ENCODE data around the gene NF1.
"Not testable (repeated sequence)": the region's sequence is repeated elsewhere in the genome, so short reads cannot be mapped to it uniquely, and the experiment has no call there.

Gene NF1, protein sequence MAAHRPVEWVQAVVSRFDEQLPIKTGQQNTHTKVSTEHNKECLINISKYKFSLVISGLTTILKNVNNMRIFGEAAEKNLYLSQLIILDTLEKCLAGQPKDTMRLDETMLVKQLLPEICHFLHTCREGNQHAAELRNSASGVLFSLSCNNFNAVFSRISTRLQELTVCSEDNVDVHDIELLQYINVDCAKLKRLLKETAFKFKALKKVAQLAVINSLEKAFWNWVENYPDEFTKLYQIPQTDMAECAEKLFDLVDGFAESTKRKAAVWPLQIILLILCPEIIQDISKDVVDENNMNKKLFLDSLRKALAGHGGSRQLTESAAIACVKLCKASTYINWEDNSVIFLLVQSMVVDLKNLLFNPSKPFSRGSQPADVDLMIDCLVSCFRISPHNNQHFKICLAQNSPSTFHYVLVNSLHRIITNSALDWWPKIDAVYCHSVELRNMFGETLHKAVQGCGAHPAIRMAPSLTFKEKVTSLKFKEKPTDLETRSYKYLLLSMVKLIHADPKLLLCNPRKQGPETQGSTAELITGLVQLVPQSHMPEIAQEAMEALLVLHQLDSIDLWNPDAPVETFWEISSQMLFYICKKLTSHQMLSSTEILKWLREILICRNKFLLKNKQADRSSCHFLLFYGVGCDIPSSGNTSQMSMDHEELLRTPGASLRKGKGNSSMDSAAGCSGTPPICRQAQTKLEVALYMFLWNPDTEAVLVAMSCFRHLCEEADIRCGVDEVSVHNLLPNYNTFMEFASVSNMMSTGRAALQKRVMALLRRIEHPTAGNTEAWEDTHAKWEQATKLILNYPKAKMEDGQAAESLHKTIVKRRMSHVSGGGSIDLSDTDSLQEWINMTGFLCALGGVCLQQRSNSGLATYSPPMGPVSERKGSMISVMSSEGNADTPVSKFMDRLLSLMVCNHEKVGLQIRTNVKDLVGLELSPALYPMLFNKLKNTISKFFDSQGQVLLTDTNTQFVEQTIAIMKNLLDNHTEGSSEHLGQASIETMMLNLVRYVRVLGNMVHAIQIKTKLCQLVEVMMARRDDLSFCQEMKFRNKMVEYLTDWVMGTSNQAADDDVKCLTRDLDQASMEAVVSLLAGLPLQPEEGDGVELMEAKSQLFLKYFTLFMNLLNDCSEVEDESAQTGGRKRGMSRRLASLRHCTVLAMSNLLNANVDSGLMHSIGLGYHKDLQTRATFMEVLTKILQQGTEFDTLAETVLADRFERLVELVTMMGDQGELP (N-terminal part only)

DNA sequence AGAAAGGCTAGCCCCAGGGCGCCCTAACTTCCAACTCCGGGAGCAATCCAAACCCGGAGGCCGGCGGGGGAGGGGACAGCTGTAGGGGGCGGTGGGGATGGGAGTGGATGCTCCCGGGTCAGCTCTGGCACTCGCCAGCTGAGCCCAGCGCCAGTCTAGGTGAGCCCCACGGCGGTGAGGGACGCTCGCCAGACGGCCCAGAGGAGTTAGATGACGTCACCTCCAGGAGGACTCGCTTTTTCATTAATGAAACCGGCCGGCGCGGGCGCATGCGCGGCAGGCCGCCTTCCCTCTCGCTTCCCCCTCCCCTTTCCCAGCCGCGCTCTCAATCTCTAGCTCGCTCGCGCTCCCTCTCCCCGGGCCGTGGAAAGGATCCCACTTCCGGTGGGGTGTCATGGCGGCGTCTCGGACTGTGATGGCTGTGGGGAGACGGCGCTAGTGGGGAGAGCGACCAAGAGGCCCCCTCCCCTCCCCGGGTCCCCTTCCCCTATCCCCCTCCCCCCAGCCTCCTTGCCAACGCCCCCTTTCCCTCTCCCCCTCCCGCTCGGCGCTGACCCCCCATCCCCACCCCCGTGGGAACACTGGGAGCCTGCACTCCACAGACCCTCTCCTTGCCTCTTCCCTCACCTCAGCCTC, at the start of gene NF1:
TSS of gene NF1 (plus strand) at position 378 of the 636 bp plus-strand sequence. CDS start 333 bp downstream, outside the sequence.
- peak; percentile 99 for DNase-seq

- DNase-seq, result not testable (repeated sequence)
These were observed 47.8 kb upstream of the NF1 start for GRCh38 chr17:31046856-31047425.

GRCh38 chr17:31048142-31048541, 46.6 kb upstream of the NF1 start:
- DNase-seq, result no peak

DNA sequence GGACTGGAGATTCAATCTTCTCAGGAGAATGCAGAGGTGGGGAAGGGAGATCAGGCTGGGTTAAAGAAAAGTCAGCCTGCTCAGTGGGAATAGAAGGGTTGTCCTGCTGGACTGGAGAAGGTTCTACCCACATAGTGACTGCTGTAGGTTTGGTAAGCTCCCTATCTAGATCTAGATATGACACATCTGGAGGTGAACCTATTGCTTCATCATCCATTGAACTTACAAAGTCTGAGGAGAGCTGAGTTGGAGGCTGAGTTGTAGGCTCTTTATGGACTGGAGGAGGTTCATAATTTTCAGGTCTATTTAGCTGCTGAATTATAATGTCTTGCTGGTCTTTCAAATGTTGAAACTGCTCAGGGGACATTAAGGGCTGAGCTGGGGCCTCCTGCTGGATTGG, 46.0 kb upstream of the NF1 start:
- DNase-seq, result no peak

GRCh38 chr17:31050948-31051347, 43.8 kb upstream of the NF1 start:
- no peak for DNase-seq

- no peak for DNase-seq
These were observed 43.3 kb upstream of the NF1 start for GRCh38 chr17:31051506-31051905.

- no peak for DNase-seq
These were observed 42.4 kb upstream of the NF1 start for GRCh38 chr17:31052187-31052889.

- DNase-seq, result no peak
These were observed 41.7 kb upstream of the NF1 start for GRCh38 chr17:31053071-31053470.

- DNase-seq, result no peak
These were observed 40.0 kb upstream of the NF1 start for GRCh38 chr17:31054761-31055160.

DNA sequence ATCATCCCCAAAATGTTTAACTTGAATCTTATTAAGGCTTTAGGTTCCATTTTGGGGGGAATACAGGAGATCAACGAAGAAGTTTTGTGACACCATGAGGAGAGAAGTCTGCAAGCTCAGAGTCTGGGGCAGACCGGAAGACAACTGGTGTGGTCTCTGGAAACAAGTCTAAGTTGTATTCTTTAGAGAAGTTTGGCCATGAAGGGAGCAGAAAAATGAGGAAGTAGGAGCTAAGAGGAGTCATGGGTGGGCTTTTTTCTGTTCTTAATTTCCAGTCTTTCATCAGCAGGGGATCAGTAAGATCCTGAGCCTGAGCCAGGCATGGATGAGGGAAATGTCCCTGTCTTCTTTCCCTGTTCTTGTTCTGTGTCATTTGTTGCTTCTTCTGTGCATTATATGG, 35.8 kb upstream of the NF1 start:
- no peak for DNase-seq

GRCh38 chr17:31060791-31061550, 33.8 kb upstream of the NF1 start:
- no peak for DNase-seq

- DNase-seq, result no peak
These were observed 33.1 kb upstream of the NF1 start for GRCh38 chr17:31061678-31062077.

DNA sequence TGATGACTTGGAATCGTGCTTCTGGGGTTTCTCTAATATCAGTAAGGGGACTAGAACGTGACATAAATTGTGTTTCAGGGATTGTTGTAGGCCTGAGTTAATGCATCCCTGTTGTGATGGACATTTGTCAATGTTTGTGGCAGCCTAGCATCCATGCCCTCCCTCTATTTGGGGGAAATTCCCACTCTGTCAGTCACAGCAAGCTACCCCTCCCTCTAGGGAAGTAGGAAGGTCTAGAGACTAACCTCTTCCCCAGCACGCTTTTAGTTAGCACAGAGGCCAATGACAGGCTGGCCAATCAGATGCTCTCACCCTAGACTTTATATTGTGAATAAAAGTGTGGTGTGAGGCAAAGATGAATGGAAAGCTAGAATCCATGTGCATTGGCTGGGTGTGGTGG, 32.4 kb upstream of the NF1 start:
- no peak for DNase-seq

GRCh38 chr17:31064707-31065106, 30.1 kb upstream of the NF1 start:
- DNase-seq, result no peak

DNA sequence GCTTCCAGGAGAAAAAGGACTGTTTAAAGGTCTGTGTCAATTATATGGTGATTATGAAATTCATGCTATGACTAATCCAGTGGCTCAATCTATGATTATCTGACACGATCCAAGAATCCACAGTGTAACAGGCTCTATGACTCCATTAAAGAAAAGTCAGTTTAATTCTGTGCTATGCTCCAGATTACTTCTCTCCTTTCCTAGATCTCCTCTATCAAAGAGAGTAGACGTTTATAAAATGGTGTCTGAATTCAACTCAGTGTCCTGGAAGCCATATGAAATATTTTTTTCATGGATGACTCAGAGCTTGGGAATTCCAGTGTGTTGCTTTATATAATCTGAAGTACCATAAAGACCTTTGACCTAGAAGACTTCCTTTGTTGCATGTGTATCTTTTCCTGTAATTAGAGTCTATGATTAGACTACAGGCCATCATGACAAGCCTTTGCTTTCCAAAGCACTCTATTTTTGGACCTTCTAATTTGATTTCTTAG, 27.0 kb upstream of the NF1 start:
- peak; percentile 48 for DNase-seq

GRCh38 chr17:31068291-31068690, 26.5 kb upstream of the NF1 start:
- DNase-seq, result no peak

- DNase-seq, result peak; percentile 68
These were observed 22.6 kb upstream of the NF1 start for GRCh38 chr17:31072186-31072585.

DNA sequence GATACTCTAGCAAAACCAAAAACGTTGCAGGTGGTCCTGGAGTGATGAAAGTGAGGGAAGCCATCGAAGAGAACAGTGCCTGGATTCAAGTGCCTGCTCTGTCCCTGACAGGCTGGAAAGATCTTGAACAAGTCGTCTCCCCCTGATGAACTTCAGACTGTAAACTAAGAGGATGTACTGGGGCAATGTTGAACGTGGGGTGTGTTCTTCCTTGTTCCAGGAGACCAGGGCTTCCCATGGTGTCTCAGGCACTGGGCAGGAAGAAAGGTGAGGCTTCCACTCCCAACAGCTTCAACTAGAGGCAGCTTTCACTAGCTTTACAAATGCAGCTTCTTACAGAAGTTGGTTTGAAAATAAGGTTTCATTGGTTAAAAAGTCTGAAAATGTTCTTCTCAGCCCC, 21.4 kb upstream of the NF1 start:
- DNase-seq, result no peak

DNA sequence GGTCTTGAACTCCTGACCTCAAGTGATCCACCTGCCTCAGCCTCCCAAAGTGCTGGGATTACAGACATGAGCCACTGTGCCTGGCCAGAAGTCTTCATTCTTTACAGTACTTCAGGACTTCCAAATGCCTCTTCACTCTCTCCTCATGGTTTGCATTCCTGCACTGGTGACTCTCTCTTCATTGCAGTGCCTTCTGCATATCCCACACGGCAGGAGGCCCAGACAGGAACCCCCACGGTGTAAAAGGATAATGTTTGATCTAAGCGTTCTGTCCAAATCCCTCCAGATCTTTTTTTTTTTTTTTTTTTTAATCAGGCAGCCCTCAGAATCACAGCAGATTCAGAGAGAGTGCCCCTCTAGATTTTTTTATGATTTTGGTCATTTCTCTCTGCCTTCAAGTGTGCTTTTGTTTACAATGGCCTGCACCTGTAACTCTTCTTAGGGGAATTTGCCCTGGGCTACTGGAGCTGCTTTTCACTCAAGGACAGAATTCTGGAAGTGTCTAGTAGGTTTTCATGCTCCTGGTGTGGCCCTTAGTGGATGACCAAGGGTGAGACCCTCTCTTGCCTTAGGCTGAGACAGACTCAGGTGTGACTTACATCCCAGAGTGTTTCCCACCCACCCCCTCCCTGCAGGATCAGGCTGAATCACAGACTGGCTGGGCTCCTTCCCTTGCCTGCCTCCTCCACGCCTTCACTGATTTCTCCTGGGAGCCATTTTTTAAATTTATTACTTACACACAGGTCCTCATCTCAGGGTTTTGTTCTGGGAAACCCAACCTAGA, 19.8 kb upstream of the NF1 start:
- DNase-seq, result no peak

- DNase-seq, result no peak
These were observed 16.5 kb upstream of the NF1 start for GRCh38 chr17:31078290-31078689.
